HG03520 (cell line): ENCODE results near the gene RBMS3.
A peak's percentile ranks its signal among the peaks of the same experiment; 100 is the strongest.

Experiments
- ATAC-seq: cut with Tn5 transposase; IDR thresholded peaks from one replicate; pipeline ENCODE4 v1.9.1; 2021; ENCODE audit warnings: mild to moderate bottlenecking, moderate library complexity; ENCODE audit not compliant: unreplicated experiment

RBMS3 gene

DNA sequence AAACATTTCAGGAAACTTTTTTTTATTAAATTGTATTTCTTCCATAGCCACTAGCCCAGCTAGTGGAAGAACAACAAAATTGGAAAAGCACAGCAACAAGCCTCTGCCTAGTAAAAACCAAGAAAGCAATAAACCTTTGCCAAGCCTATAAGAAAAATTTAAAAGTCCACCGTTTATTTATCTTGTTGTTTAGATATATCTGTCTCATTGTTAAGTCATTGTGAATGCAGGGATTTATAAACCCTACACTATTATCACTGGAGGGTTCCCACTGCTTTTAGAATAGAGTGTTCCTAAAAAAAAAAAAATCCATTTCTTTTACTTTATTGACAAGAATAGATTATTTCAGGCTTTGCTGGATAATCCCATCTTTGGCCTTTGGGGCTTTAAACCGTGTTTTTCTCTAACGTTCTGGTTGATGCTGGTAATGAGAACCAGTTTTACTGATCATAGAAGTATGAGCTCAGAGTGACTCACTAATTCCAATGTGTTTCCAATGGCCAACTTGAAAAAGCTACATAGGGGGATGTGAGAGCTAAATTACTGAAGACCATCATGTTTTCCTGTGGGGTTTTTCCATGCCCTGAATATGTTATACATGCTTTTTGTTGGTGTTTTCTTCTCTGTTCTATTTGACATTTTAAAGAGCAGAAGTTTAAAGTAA, 634.1 kb downstream of the RBMS3 start:
- ATAC-seq = no peak

DNA sequence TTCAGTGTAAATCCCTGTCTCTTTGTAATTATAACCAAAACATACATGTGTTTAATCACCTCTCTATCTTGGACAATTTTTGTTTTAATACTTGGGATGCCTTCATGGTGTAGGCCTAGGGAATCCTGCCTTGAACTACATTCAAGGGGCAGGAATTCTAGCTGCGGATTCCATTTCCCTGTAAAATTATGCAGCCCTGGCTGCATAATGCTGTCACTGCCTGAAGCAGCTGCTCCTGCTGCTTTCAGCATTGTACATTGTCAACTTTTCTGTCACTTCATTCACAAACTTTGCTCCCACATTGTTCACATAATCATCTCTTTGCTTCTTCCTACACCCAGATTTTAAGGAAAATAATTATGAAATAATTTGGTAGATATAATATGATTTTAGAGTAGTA, 638.7 kb downstream of the RBMS3 start:
- no peak for ATAC-seq

DNA sequence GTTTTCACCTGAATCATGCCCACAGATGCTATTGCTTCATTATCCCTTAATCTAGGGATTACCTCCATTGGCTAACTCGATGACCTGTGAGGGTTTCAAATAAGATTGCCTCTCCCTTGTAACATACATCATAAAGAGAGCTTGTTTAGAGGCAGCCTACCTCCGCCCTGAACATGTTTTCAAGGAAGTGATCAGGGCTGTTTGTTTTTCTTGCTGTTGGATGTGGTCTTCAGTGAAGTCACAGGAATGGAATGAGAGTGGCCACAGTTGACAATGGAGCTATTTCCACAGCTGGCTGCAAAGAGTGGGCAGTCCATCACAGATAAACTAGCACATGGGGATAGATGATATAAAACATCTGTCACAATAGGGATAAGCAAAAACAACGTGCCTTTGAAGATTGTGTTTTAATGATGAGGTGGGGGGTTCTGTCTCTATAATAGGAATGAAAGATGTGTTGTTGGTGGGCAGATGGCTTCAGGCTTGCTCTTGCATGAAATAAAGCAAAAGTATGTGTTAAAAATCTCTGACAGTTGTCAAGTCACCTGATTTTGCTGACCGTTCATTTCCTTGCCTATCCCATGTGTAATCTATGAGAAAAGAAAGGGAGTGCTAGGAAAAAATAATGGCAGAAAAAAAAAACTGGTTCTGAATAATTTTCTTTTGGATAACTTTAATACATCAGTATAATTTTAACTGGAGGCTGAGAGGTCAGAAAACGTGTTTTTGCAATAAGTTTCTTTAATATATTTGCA, 642.3 kb downstream of the RBMS3 start:
- no peak for ATAC-seq

DNA sequence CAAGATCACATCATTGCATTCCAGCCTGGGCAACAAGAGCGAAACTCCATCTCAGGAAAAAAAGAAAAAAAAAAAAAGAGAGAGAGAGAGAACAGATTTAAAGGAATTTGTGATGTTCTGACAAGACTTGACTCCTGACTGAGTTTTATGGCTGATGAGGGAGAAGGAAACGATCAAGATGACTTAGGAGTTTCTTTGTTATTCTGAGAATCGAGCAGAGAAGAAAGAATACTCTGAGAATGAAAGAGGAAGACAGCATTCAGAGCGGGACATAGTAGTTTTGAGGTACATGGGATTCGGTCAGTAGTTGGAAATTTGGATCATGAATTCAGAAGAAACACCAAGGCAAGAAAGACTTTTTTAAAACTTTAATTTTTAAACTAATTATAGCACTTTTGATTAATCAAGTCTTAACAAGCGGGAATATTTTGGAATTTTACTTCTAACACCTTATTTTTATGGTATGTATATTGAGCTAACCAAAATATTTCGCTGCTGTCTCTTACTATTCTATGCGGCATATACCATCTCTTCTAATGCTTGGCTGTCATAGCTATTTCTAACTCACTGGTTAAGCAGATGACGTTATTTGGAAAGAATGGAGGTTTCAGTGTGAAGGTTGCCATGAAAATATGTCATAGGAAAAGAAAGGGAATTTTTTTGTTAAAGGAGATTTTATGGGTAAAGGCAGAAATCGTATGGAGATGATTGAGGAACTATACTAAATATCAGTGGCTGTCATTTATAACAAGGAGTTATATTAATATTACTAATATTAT, 644.1 kb downstream of the RBMS3 start:
- no peak for ATAC-seq

DNA sequence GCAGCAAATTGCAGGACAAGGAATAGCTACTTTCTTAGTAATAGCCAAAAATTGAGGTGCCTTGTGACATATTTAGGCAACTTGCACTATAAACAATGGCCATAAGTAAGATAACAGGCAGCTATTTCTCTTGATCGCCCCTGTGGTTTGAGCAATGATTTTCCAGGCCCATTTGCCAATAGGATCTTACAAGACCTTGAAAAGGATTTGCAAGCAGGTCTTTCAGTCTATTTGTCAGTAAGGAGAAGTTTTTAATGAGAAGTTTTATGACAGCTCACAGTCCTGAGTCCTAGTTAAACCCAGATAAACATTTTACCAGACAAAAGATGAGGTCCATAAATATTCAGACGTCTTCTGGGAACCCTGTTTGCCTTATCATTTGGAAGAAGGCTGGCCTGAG, 645.5 kb downstream of the RBMS3 start:
- ATAC-seq = no peak

DNA sequence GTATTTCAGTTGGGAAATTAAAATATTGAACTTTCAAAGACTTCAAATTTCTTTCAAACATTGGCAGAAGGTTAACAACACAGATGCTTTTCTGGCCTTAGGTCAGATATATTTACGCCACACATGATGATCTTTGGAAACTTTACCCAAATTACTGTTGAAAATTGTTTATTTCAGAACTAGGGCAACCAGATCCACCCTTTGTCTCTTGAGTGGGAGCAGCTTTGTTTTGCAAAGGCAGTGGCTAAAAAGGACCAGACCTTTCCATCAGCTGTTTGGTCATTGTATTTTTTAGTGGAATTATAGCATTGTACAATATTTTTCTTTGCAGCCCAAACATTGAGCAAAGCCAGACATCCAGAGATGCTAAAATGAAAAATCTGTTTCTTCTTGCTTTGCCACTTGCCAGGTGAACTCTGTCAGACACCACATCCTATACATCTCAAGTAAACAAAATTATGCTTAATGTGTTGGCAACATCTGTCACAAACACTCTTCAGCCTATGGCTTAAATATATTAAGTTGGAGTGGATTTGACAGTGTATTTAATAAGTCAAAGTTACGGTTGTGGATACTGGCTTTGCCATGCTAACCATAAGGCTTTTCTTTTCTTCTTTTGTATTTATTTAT, 651.9 kb downstream of the RBMS3 start:
- no peak for ATAC-seq

DNA sequence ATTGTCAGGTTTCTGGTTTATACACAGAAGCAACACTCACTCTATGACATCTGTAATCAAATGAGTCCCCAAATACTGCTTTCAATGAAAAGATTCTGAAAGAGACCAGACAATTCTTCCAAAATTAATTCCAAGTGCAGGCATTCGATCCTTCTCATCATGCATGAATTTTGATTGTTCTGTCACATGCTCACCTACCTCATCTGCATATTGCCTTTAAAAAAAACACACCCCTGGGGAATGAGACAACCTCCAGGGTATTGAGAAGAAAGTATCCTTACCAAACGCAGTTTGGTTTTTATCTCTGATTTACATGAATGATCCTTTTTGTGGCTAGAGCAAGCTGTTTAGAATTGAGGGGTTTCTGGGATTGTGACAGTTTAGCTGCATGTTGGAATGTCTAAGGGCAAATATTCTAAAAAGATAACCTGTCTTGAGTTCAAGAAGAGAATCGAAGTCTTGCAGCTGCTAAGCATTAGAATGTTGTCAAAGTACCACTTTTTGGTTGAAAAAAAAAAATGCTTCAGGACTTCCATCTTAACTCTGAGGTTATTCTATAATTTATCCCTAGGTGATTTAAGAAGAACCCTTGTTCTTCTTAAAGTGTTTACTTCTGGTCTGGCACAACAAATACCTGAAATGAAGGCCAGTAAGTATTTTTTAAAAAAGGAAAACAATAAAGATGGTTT, 653.1 kb downstream of the RBMS3 start:
- ATAC-seq = no peak

DNA sequence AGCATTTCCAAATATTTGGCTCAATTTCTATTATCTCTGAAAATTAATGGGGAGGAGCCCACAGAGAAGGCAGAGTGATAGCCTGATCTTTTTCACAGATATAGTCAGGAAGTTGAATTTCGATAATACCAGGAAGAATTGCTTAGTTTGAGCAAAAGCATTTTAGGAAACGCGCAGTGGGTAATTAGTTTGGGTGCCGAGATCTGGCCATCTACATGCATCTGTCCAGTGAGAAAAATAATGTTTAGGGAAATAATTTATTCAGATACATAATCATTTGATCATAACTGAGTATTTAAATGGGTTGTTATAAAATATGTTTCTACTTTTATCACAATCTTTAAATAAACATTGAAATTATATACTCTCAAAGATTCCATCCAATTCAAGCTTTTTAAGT, 653.9 kb downstream of the RBMS3 start:
- ATAC-seq = no peak

DNA sequence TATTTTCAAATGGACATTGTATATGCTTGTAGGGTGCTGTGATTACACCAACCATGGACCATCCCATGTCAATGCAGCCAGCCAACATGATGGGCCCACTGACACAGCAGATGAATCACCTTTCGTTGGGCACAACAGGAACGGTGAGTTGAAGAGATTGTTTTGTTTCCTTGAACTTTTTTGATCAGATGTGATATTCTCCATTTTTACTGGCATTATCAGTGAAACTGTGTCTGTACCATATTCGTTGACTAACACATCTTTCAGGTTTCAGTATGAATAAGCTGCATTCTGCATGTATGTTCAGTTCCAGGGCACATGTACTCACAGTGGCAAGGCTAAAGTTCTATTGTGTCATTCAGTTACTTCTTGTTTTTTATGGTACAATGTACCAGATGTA, 655.2 kb downstream of the RBMS3 start:
- peak; percentile 94 for ATAC-seq

DNA sequence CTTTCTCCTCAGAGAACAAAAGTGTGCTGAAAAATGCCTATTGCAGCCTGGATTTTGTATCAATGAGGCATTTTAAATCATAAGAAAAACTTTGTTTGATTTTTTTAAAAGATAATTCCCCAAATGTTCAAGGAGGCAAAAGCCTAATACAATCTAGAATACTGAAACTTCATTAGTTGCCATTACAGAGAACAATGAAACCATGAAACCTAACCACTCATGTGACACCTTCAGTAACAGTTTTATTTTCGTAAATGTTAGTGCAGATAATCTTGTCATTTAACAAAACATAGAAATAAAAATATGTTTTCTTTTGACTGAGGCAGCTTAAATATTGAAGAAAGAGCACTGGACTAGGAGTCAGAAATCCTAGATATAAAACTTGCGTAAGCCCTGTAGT, 655.9 kb downstream of the RBMS3 start:
- no peak for ATAC-seq

DNA sequence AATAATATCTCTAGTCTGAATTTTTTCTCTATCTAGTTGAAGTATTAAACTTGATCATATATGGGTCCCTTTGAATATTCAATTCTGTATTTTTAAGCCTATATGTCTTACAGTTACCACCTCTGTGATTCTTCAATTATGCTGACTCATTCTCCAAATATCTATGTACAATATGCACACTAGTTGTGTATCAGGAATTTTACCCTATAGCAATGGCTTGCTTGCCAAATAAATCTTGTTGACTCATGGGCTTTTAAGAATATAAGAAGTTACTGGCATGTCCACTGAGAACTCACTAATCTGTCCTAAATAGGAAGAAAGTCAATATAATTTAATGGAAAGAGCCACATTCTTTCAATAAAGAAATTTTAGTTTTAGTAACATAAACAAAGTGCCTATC, 656.3 kb downstream of the RBMS3 start:
- no peak for ATAC-seq

DNA sequence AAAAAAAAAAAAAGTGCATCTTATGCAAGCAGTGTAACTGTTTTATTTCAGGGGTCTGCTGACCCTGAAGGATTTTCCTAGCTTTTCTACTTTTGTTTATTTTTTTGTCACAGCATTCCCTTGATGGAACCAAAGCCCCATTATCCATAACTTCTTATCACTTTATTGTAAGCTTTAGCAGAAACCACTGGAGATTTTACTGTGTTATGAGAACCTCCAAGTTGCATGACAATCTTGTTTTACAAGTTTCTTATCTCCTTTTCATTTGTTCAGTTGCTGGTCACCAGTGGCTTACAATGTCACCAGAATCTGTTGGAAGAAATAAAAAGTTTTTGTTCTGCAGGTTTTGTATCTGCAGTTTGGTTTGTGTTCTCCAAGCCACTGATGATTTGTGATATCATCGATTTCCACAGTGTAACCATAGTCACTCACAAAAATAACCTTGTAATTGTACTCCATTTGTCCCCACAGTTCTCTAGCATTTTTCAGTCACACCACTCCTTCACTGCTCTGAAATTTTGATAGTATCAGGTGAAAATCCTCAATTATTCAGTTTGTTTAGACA, 660.0 kb downstream of the RBMS3 start:
- ATAC-seq = no peak

DNA sequence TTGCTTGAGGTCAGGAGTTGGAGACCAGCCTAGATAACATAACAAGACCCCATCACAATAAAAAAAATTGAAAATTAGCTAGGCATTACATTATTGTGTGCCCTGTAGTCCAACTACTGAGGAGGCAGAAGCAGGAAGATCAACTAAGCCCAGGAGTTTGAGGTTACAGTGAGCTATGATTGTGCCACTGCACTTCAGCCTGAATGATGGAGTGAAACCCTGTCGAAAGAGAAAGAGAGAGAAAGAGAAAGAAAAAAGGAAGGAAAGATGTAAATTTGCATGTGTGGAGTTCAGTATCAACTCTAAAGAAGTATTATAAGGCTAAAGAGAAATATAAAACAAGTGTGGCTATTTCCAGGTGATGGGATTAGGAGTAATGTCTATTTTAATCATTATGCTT, 661.4 kb downstream of the RBMS3 start:
- no peak for ATAC-seq

DNA sequence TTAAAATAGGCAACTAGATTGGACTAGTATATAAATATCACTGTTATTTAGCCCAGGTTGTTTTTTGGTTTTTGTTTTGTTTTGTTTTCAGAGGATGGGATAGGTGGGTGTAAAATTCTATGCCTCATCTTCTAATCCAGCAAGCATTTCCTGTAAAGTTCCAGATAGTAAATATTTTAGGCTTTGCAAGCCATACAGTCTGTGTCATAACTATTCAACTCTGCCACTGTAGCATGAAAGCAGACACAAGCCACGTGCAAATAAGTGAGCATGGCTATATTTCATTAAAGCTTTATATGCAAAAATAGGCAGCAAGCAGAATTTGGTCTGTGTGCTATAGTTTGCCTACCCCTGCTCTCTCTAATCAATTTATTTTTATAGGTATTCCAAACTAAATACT, 668.3 kb downstream of the RBMS3 start:
- no peak for ATAC-seq

DNA sequence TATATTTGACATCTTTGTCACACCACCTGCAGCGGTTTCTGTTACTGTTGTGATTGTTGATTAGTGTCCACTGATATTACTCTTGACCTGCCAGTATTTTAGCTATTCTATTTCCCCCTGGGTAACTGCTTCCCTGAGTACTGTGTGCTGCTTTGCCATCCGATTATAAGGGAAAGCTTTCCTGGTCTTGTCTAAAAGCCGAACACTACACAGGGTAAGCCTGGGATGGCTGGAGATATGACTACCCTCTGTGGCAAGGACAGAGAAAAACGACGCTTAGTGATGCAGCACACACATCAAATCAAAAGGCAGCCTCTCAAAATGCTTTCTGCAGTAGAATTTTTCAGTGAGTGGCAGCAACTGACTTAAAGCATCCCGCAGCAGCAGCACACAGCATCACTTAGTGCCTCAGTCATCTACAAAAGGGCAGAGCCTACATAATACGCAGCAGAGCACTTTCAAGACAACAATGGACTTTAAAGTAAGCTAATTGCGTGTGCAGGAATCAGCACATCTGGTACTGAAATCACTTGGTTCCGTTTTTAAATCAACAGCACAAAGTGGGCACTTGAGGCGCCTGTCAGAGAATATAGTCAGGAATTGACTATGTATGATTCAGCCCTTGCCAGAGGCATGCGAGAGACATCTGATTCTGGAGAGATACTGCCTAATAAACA, 669.2 kb downstream of the RBMS3 start:
- ATAC-seq = no peak

DNA sequence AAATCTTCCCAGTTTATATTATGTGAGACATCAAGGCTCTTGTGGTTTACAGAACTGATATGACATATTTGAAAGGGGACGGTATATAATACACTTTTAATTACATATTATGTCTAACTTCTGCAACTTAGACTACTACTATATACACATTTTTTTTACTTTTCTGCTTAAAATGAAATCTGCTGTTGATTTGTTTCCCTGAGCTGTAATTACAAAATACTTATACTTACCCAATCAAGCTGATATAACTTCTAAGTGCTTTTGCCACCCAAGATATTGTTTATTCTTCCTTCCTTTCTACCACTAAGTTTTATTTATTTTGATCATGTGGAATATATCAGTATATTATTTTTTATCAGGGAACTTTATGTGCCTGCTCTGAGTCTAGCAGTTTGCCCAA, 671.6 kb downstream of the RBMS3 start:
- no peak for ATAC-seq

DNA sequence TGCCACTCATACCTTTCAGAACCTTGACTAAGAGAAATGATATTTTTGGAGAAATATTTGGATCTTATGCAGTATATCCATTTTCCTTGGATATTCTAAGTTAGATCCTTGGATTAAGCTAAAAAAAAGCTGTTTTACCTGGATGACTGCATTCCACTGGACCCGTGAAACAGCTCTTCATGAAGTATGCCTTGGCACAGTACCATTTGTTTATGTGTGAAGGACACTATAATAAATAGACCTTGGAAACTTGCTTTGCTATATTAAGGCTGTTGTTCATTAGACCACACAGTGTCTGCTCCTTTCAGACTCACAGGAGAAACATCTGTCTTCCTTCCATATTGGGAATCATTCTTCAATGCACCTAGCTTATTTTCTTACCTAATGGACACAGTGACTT, 674.5 kb downstream of the RBMS3 start:
- ATAC-seq = no peak

DNA sequence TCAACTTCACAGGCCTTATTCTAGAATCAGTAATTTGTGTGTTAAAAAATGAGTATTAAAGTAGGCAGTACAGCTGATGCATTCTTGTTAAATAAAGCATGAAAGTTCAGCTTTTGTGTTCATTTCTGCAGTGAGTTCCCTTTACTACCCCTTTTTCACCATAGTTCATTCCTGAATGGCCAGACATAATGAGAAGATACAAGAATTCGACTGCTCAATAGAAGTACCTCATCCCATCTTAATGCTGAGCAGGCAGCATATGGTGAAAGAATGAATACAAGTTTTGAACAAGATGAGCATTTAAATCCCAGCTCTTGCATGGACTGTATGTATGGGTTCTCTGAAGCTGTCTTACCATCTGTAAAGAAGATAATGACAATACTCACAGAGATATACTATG, 677.9 kb downstream of the RBMS3 start:
- no peak for ATAC-seq

DNA sequence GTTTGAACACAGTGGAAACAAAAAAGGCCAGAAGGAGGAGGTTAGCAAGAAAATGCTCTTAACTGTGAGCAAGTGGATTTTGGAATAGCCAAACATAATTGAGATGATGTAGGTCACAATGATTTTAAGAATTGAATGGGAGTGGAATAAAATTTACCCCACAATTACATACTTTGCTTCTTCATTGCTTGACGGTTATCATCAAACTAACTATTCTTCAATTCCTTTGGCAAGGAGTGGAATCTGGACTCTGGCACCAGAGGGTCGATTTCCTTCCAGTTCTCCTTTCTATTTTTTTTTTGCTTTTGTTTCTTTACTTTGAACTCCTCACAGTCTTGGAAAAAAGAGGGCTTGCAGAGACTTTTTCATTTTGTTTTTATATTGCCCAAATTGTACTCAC, 691.0 kb downstream of the RBMS3 start:
- no peak for ATAC-seq

DNA sequence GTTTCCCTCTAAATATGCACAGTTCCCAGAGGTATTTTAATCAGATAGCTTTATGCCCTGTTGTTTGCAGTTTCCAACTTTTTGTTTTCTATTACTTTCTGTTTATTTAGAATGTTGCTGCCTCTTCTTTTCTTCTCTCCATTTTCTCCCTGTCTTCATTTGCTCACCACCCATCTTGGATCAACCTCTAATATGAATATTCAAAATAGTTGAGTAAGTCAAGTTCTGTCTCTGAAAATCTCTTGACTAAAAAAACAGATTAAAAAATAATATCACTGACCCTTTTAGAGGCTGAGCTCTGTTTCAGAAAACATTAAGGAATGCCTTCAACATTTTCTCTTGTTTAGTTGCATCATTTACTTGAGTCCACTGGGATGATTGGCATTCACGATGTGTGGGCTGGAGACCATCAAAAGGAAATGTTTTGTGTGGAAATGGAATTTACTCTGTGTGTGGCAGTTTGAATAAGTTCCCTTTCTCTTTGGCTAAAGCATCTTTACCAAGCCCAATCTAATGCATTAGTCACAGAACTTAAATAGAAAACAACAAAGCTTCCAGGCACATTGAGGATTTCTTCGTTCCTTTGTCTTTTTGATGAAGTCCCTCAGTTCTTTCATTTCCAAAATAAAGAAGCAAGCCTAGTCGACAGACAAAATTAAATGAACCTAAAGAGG, 691.6 kb downstream of the RBMS3 start:
- ATAC-seq = no peak
